BLaER1 (cell line): Measurements from ENCODE around the gene SPRY4.

Source experiments
- H3K27ac ChIP-seq: shearing (Covaris generic); formaldehyde crosslinking; 2 replicates; pipeline ENCODE4 v1.8.1; 2022
- H3K27me3 ChIP-seq: shearing (Covaris generic); formaldehyde crosslinking; 2 replicates; pipeline ENCODE4 v1.8.1; 2022
- H3K36me3 ChIP-seq: shearing (Covaris generic); formaldehyde crosslinking; 2 replicates; pipeline ENCODE4 v1.8.1; 2022
- H3K4me1 ChIP-seq: shearing (Covaris generic); formaldehyde crosslinking; 2 replicates; pipeline ENCODE4 v1.8.1; 2022
- H3K4me2 ChIP-seq: shearing (Covaris generic); formaldehyde crosslinking; 2 replicates; pipeline ENCODE4 v1.8.1; 2022
- H3K4me3 ChIP-seq: shearing (Covaris generic); formaldehyde crosslinking; 2 replicates; pipeline ENCODE4 v1.8.1; 2022
- H3K9ac ChIP-seq: shearing (Covaris generic); formaldehyde crosslinking; 2 replicates; pipeline ENCODE4 v1.8.1; 2022
- H3K9me3 ChIP-seq: shearing (Covaris generic); formaldehyde crosslinking; 2 replicates; pipeline ENCODE4 v1.8.1; 2022
- H4K20me1 ChIP-seq: shearing (Covaris generic); formaldehyde crosslinking; 2 replicates; pipeline ENCODE4 v1.8.1; 2022
- Cebpa-rat ChIP-seq: shearing (Covaris generic); IDR thresholded peaks from 2 replicates; pipeline ENCODE4 v1.8.1; 2022

SPRY4 gene

DNA sequence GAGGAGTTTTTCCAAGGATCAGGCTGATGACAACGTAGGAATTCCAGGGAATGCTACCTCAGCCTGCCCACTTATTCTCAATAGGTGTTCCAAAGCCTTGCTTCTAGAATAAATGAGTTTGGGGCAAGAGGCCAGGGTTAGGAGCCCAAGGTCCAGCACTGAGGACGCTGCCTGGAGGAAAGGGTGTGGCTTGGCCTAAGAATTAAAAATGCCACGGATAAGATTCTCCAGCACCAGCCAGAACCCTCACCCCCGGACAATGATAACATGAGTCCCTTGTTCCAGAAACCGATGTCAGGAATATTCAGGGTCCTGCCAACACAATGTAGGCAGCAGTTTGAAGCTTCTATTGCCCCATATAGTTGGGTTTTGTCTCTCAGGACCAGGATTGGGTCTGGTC lies 7.6 kb downstream of the SPRY4 start:
- peak overlapping the region; percentile 86; the same call in 1 of the 2 replicates for H3K9ac ChIP-seq
- peaks cover 100% of the 10 kb centered on the region for H3K4me1 ChIP-seq
- no peak for TF ChIP-seq Cebpa-rat
- H3K27me3 ChIP-seq: no peaks in the 10 kb centered on the region
- H3K36me3 ChIP-seq: peaks cover 6% of the 10 kb centered on the region; the same call in 1 of the 2 replicates
- H3K4me2 ChIP-seq: peak overlapping the region; percentile 94
- peak overlapping the region; percentile 94 for H3K27ac ChIP-seq
- 0 out of 2 replicates have a peak overlapping the region, but pooled peaks have one; percentile 51 for H3K4me3 ChIP-seq
- H4K20me1 ChIP-seq: no peaks in the 10 kb centered on the region
- H3K9me3 ChIP-seq: no peaks in the 10 kb centered on the region

DNA sequence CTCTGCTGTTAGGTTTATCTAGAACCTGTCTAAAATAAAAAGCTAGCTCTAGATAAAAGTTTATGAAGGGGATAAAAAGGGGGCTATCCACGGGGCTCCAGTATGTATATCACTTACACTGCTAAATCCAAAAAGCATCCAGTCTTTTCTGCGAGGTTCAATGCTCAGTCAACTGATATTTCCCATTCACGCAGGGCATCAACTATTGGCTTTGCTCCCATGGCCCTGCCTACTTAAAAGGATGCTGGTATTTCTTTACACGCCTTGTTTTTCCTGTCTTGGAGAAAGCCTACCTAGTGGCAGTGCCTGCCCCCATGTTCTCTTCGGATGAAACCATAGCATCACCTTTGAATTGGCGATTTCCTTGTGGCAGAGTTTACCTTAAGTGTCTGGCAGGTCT lies 8.1 kb downstream of the SPRY4 start:
- Histone ChIP-seq H3K27me3 (no peaks in the 10 kb centered on the region), H4K20me1 (no peaks in the 10 kb centered on the region), H3K4me3 (peak overlapping the region; percentile 51), H3K4me2 (peak overlapping the region; percentile 94), H3K4me1 (peaks cover 100% of the 10 kb centered on the region), H3K36me3 (peaks cover 8% of the 10 kb centered on the region; the same call in 1 of the 2 replicates), H3K9ac (peak overlapping the region; percentile 86; the same call in 1 of the 2 replicates), H3K9me3 (no peaks in the 10 kb centered on the region), H3K27ac (peak overlapping the region; percentile 94)
- TF ChIP-seq Cebpa-rat: no peak

- Histone ChIP-seq H3K27me3 (no peaks in the 10 kb centered on the region), H3K4me3 (peak overlapping the region; percentile 51), H3K9me3 (no peaks in the 10 kb centered on the region), H3K9ac (peak overlapping the region; percentile 86), H3K4me2 (peak overlapping the region; percentile 94), H4K20me1 (no peaks in the 10 kb centered on the region), H3K4me1 (peaks cover 100% of the 10 kb centered on the region), H3K27ac (peak overlapping the region; percentile 94), H3K36me3 (peaks cover 14% of the 10 kb centered on the region)
- no peak for TF ChIP-seq Cebpa-rat
Measured at GRCh38 chr5:142316051-142316450, 8.8 kb downstream of the SPRY4 start.

DNA sequence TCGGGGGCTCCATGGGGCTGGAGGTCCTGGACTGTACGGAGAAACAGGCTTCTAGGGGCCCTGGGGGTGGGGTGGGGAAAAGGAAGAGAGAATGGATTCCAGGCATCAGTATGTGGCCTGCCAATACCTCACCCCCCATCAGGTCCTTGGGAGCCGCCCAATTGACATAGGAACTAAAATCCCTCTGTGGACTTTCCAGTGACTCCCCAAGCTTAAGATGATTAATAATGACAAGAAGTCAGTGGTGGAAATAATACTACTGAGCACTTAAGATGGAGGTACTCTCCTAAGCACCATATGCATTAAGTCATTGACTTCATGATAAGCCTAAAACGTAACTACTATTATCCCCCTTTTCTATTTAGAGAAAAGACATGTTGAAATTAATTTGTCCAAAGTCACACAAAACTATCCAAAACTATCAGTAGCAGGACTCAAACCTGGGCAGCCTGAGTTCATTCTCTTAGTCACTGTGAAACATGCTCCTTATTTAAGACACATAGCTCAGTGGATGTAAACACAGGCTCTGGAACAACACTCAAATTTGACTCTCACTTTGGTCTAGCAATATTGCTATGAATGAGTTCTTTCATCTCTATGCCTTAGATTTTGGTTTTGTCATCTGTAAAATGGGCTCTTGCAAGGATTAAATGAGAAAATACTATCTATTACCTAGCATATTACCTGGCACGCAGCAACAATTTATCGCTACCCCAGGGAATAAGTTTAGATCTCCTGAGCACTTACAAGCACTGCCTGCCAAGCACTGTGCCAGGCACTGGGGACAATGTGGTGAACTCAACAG lies 9.5 kb downstream of the SPRY4 start:
- H3K9me3 ChIP-seq: no peaks in the 10 kb centered on the region
- no peaks in the 10 kb centered on the region for H3K27me3 ChIP-seq
- peak overlapping the region; percentile 86; the same call in 1 of the 2 replicates for H3K9ac ChIP-seq
- H3K27ac ChIP-seq: peak overlapping the region; percentile 94
- H3K4me2 ChIP-seq: peak overlapping the region; percentile 94
- peaks cover 100% of the 10 kb centered on the region for H3K4me1 ChIP-seq
- H3K36me3 ChIP-seq: peaks cover 20% of the 10 kb centered on the region
- H3K4me3 ChIP-seq: peak overlapping the region; percentile 51
- no peak for TF ChIP-seq Cebpa-rat
- H4K20me1 ChIP-seq: no peaks in the 10 kb centered on the region

DNA sequence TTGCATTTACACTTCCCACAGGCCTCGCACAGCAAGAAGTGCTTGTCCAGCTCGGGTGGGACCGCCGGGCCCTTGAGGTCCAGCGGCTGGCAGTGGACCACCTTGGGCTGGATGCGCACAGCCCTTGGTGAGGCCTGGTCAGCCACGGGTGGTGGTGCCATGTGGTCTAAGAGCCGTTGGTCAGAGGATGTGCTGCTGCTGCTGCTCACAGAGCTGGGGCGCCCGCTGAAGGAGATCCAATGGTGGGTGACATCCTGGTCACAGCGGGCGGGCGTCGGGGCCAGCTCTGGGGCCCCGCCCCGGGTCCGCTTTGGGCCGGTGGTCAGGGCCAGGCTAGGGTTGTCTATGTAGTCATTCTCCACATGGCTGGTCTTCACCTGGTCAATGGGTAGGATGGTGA lies 10.2 kb downstream of the SPRY4 start:
- H3K4me1 ChIP-seq: peaks cover 98% of the 10 kb centered on the region
- peak overlapping the region; percentile 57 for H3K9ac ChIP-seq
- H3K27ac ChIP-seq: peak overlapping the region; percentile 94
- no peaks in the 10 kb centered on the region for H3K9me3 ChIP-seq
- H3K36me3 ChIP-seq: peaks cover 25% of the 10 kb centered on the region
- no peak for TF ChIP-seq Cebpa-rat
- no peaks in the 10 kb centered on the region for H4K20me1 ChIP-seq
- peak overlapping the region; percentile 94 for H3K4me2 ChIP-seq
- peak overlapping the region; percentile 42 for H3K4me3 ChIP-seq
- H3K27me3 ChIP-seq: no peaks in the 10 kb centered on the region

GRCh38 chr5:142314109-142314508 lies 10.7 kb downstream of the SPRY4 start:
- no peak for TF ChIP-seq Cebpa-rat
- H3K27ac ChIP-seq: peak overlapping the region; percentile 94
- H3K4me1 ChIP-seq: peaks cover 93% of the 10 kb centered on the region
- H3K9me3 ChIP-seq: no peaks in the 10 kb centered on the region
- H3K36me3 ChIP-seq: peaks cover 25% of the 10 kb centered on the region
- no peaks in the 10 kb centered on the region for H4K20me1 ChIP-seq
- H3K4me2 ChIP-seq: peak overlapping the region; percentile 94
- H3K4me3 ChIP-seq: peak overlapping the region; percentile 42
- H3K27me3 ChIP-seq: no peaks in the 10 kb centered on the region
- peak overlapping the region; percentile 57 for H3K9ac ChIP-seq

DNA sequence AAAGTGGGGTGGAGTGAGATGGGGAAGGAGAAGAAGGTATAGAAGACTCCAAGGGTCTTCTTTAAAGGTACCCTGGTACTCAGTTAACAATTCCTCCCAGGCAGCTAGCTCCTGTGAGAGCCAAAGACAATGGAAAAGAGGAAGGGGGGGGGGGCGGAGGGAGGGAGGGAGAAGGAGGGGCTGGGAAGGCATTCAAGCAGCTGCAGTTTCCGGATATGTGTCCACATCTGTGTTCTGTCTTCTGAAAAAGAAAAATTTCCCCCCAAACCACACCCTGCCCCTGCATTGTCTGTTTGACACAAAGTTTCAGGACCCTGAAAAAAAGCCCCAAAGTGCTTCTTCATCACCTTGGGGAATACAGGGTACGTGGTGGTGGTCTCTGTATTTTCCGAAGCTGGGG lies 11.1 kb downstream of the SPRY4 start:
- Histone ChIP-seq H3K4me2 (peak overlapping the region; percentile 94), H3K4me1 (peaks cover 88% of the 10 kb centered on the region)

DNA sequence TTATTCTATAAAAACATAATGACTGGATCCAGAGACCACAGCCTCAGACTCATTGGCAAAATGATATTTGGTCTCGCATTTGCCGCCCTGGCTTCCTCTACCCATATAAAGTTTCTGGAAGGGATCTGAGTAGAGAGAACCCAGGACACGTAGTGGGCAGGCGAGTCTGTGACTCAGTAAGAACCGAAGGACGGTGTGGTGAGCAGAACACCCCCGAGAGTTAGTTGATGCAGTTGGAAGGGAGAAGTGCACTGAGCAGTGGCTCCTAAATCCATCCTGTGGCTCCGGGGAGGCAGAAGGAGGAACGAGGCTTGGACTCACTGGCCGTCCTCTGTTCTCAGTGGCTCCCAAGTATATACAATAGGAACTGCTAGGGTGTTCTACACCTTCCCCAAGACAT lies 11.5 kb downstream of the SPRY4 start:
- Histone ChIP-seq H3K4me3 (peak overlapping the region; percentile 42; the same call in 1 of the 2 replicates), H3K9ac (peak overlapping the region; percentile 10; the same call in 1 of the 2 replicates)

More for the DNA sequence above, 11.1 kb downstream of the SPRY4 start:
- Histone ChIP-seq H3K4me3 (peak overlapping the region; percentile 42; the same call in 1 of the 2 replicates), H3K9me3 (no peaks in the 10 kb centered on the region), H3K27me3 (no peaks in the 10 kb centered on the region), H4K20me1 (no peaks in the 10 kb centered on the region), H3K9ac (peak overlapping the region; percentile 57), H3K36me3 (peaks cover 25% of the 10 kb centered on the region), H3K27ac (peak overlapping the region; percentile 94)
- no peak for TF ChIP-seq Cebpa-rat

GRCh38 chr5:142312399-142312798 lies 12.4 kb downstream of the SPRY4 start:
- peak overlapping the region; percentile 94 for H3K4me2 ChIP-seq
- 0 out of 2 replicates have a peak overlapping the region, but pooled peaks have one; percentile 10 for H3K9ac ChIP-seq
- H3K4me3 ChIP-seq: no peak overlapping the region
- no peaks in the 10 kb centered on the region for H3K27me3 ChIP-seq
- H3K4me1 ChIP-seq: peaks cover 76% of the 10 kb centered on the region
- peaks cover 25% of the 10 kb centered on the region for H3K36me3 ChIP-seq
- no peaks in the 10 kb centered on the region for H3K9me3 ChIP-seq
- H4K20me1 ChIP-seq: no peaks in the 10 kb centered on the region
- no peak for TF ChIP-seq Cebpa-rat
- H3K27ac ChIP-seq: peak overlapping the region; percentile 94; the same call in 1 of the 2 replicates

More for the DNA sequence above, 11.5 kb downstream of the SPRY4 start:
- TF ChIP-seq Cebpa-rat: no peak
- peak overlapping the region; percentile 94 for H3K27ac ChIP-seq
- no peaks in the 10 kb centered on the region for H3K27me3 ChIP-seq
- peaks cover 84% of the 10 kb centered on the region for H3K4me1 ChIP-seq
- no peaks in the 10 kb centered on the region for H4K20me1 ChIP-seq
- peak overlapping the region; percentile 94 for H3K4me2 ChIP-seq
- peaks cover 25% of the 10 kb centered on the region for H3K36me3 ChIP-seq
- no peaks in the 10 kb centered on the region for H3K9me3 ChIP-seq

- Histone ChIP-seq H3K4me2 (peak overlapping the region; percentile 94; the same call in 1 of the 2 replicates), H3K9ac (no peak overlapping the region), H3K27ac (peak overlapping the region; percentile 13; the same call in 1 of the 2 replicates), H3K27me3 (no peaks in the 10 kb centered on the region), H3K4me1 (peaks cover 69% of the 10 kb centered on the region), H3K4me3 (no peak overlapping the region), H3K36me3 (peaks cover 25% of the 10 kb centered on the region), H4K20me1 (no peaks in the 10 kb centered on the region), H3K9me3 (no peaks in the 10 kb centered on the region)
- TF ChIP-seq Cebpa-rat: no peak
Measured at GRCh38 chr5:142311725-142312124, 13.1 kb downstream of the SPRY4 start.
